ENCODE results near the gene CPT1B.

DNA sequence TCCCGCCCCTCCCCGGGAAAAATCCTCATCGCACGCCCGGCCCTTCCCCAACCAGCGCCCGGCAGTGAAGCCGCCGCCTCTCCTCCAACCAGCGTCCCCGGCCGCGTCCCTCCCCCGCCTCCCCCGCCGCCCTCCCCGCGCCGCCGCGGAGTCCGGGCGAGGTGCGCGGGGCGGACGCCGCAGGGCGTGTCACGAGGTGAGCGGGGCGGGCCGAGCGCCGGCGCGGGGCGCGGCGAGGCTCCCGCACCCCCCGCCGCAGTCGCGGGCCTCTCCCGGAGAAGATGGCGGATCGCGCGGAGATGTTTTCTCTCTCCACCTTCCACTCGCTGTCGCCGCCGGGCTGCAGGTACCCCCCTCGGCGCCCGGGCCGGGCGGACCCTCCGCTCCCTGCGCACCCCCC is 22.3 kb upstream of the CPT1B start, which contains the start of gene MAPK8IP2:
- TF ChIP-seq, protein P1, sequence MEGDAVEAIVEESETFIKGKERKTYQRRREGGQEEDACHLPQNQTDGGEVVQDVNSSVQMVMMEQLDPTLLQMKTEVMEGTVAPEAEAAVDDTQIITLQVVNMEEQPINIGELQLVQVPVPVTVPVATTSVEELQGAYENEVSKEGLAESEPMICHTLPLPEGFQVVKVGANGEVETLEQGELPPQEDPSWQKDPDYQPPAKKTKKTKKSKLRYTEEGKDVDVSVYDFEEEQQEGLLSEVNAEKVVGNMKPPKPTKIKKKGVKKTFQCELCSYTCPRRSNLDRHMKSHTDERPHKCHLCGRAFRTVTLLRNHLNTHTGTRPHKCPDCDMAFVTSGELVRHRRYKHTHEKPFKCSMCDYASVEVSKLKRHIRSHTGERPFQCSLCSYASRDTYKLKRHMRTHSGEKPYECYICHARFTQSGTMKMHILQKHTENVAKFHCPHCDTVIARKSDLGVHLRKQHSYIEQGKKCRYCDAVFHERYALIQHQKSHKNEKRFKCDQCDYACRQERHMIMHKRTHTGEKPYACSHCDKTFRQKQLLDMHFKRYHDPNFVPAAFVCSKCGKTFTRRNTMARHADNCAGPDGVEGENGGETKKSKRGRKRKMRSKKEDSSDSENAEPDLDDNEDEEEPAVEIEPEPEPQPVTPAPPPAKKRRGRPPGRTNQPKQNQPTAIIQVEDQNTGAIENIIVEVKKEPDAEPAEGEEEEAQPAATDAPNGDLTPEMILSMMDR (IDR thresholded peaks at IDR 0.05; ENCODE audit: insufficient read depth, low read depth, low read length) = no peak
- no peak for TF ChIP-seq EZH2 (IDR thresholded peaks at IDR 0.05; ENCODE audit: insufficient read depth, low read length)
